GM12878 (cell line): ENCODE data around the gene BBS1. TPM values are rescaled to one million over a fixed set of nuclear protein-coding genes. Genes with fewer than 3 reads are reported as not detected.

Experiments
- ATAC-seq: fragments of 200-7000 bp; cut with Tn5 transposase; 3 replicates; pipeline ENCODE4 v1.9.1; 2020; ENCODE audit warnings: mild to moderate bottlenecking, moderate library complexity
- BruUV-seq: library from RNA; stranded (reverse); fragments of 400-500 nt; replicated peaks from 2 replicates; lab custom pipeline; 2021; lab: Mats Ljungman, UMichigan
- CTCF ChIA-PET: fragments of 300-600 bp; sonication (Branson Sonifier 250); formaldehyde crosslinking; extraction: SDS; loops from one replicate; lab custom pipeline; 2021; ENCODE audit warnings: inconsistent platforms; lab: Yijun Ruan, JAX
- POLR2A ChIA-PET: fragments of 350-600 bp; formaldehyde crosslinking; extraction: SDS; loops from one replicate; lab custom pipeline; 2021; ENCODE audit warnings: inconsistent platforms; lab: Charles Lee
- RAD21 ChIA-PET: fragments of 300-600 bp; sonication (Branson Sonifier 250); formaldehyde crosslinking; loops from one replicate; lab custom pipeline; 2023; ENCODE audit warnings: antibody characterized with exemption; ENCODE audit not compliant: unreplicated experiment; lab: Charles Lee
- SMC1A ChIA-PET: fragments of 300-600 bp; sonication (Branson Sonifier 250); formaldehyde crosslinking; loops from one replicate; lab custom pipeline; 2023; ENCODE audit not compliant: unreplicated experiment, uncharacterized antibody; lab: Charles Lee
- DNase-seq: peaks from one replicate; pipeline ENCODE4 v3.0.0-alpha.2; 2011; ENCODE audit warnings: low read depth, low spot score
- FAIRE-seq: peaks from 3 replicates; lab custom pipeline; 2011; peaks lifted over from hg19 to GRCh38; lab: Jason Lieb, UNC
- H2AFZ ChIP-seq: 2 replicates; pipeline ENCODE4 v1.6.0; 2011; ENCODE audit warnings: low read depth, low read length, control low read depth; ENCODE audit not compliant: control insufficient read depth
- H3K27ac ChIP-seq: 2 replicates; pipeline ENCODE4 v1.5.1; 2011; ENCODE audit warnings: control low read depth; ENCODE audit not compliant: control insufficient read depth, insufficient read depth
- H3K27me3 ChIP-seq, 2 experiments: replicated peaks in 1 of 2; 2 replicates each; pipeline versions ENCODE4 v1.6.0 to v1.6.1; 2011; ENCODE audit warnings: low read length in 1 of 2; ENCODE audit not compliant: control insufficient read depth in 2 of 2, insufficient read depth in 2 of 2
- H3K36me3 ChIP-seq, 2 experiments: 2 replicates each; pipeline ENCODE4 v1.5.1; 2011; ENCODE audit warnings: low read length in 1 of 2; ENCODE audit not compliant: control insufficient read depth in 2 of 2, insufficient read depth in 2 of 2
- H3K4me1 ChIP-seq: 2 replicates; pipeline ENCODE4 v1.6.1; 2011; ENCODE audit warnings: mild to moderate bottlenecking, low read length, moderate library complexity, mixed read lengths; ENCODE audit not compliant: control insufficient read depth, insufficient read depth
- H3K4me2 ChIP-seq: 2 replicates; pipeline ENCODE4 v1.6.0; 2011; ENCODE audit warnings: control low read depth; ENCODE audit not compliant: control insufficient read depth, insufficient read depth
- H3K4me3 ChIP-seq: fragments of 200-600 bp; sonication (generic); 2 replicates; pipeline ENCODE4 v1.5.1; 2016
- H3K79me2 ChIP-seq: 2 replicates; pipeline ENCODE4 v1.6.0; 2011; ENCODE audit warnings: low read length; ENCODE audit not compliant: control insufficient read depth, insufficient read depth
- H3K9ac ChIP-seq: 2 replicates; pipeline ENCODE4 v1.8.0; 2011; ENCODE audit warnings: low read length, control low read depth, mixed read lengths; ENCODE audit not compliant: control insufficient read depth, insufficient read depth
- H3K9me3 ChIP-seq: replicated peaks from 3 replicates; pipeline ENCODE4 v1.5.1; 2011; ENCODE audit warnings: mild to moderate bottlenecking, low read length; ENCODE audit not compliant: control insufficient read depth, insufficient read depth
- H4K20me1 ChIP-seq: 2 replicates; pipeline ENCODE4 v1.6.0; 2011; ENCODE audit not compliant: control insufficient read depth, insufficient read depth
- CREB1 ChIP-seq: IDR thresholded peaks from 2 replicates; pipeline ENCODE4 v1.6.1; 2012; ENCODE audit warnings: low read depth, mild to moderate bottlenecking, inconsistent platforms
- FOXK2 ChIP-seq: fragments of 450-650 bp; IDR thresholded peaks from 2 replicates; pipeline ENCODE4 v1.6.1; 2017; ENCODE audit warnings: mild to moderate bottlenecking, moderate library complexity
- IRF4 ChIP-seq: IDR thresholded peaks from 2 replicates; pipeline ENCODE4 v1.6.1; 2011; ENCODE audit warnings: low read depth, low read length
- MEF2B ChIP-seq: fragments of 450-650 bp; IDR thresholded peaks from 2 replicates; pipeline ENCODE4 v1.6.1; 2018; ENCODE audit warnings: mild to moderate bottlenecking, moderate library complexity; ENCODE audit not compliant: partially characterized antibody, poor library complexity, severe bottlenecking
- MXI1 ChIP-seq: fragments of 150-350 bp; IDR thresholded peaks from 2 replicates; pipeline ENCODE4 v1.6.1; 2011; ENCODE audit warnings: low read depth, mild to moderate bottlenecking, inconsistent platforms, low read length, improper control_type of control experiment
- NFXL1 ChIP-seq: fragments of 450-650 bp; IDR thresholded peaks from 2 replicates; pipeline ENCODE4 v1.6.1; 2017; ENCODE audit warnings: antibody characterized with exemption, mild to moderate bottlenecking, borderline replicate concordance
- NR2F1 ChIP-seq: fragments of 450-650 bp; conservative IDR thresholded peaks from 2 replicates; pipeline ENCODE4 v1.6.1; 2017; ENCODE audit warnings: mild to moderate bottlenecking
- RAD21 ChIP-seq: IDR thresholded peaks from 2 replicates; pipeline ENCODE4 v1.6.1; 2011; ENCODE audit warnings: mild to moderate bottlenecking, low read depth, low read length, moderate library complexity; ENCODE audit not compliant: insufficient read depth
- RBBP5 ChIP-seq: fragments of 200-600 bp; sonication (generic); conservative IDR thresholded peaks from 2 replicates; pipeline ENCODE4 v1.6.1; 2016
- RELA ChIP-seq: fragments of 450-650 bp; IDR thresholded peaks from 2 replicates; pipeline ENCODE4 v1.8.0; 2014; ENCODE audit warnings: borderline replicate concordance; ENCODE audit not compliant: partially characterized antibody
- SMARCA5 ChIP-seq: fragments of 450-650 bp; IDR thresholded peaks from 2 replicates; pipeline ENCODE4 v1.6.1; 2017; ENCODE audit warnings: mild to moderate bottlenecking
- SP1 ChIP-seq: IDR thresholded peaks from one replicate; pipeline ENCODE4 v1.6.1; 2011; ENCODE audit warnings: low read depth, low read length
- SUPT20H ChIP-seq: IDR thresholded peaks from 2 replicates; pipeline ENCODE4 v1.6.1; 2011; ENCODE audit warnings: low read depth, mild to moderate bottlenecking, low read length, moderate library complexity, borderline replicate concordance; ENCODE audit not compliant: control insufficient read depth
- ZNF274 ChIP-seq: IDR thresholded peaks from one replicate; pipeline ENCODE4 v1.8.0; 2011; ENCODE audit not compliant: insufficient read length, insufficient read depth
- WGBS: methylation state at CpG from one replicate; pipeline ENCODE4 v1.1.6; 2016; ENCODE audit warnings: low lambda C conversion rate; ENCODE audit not compliant: insufficient replicate concordance, insufficient coverage; ENCODE audit errors: missing lambda C conversion rate; 5-methylcytosine and 5-hydroxymethylcytosine counted together
- in situ Hi-C: fragments of 300-500 bp; cut with MboI; formaldehyde crosslinking; loops from 9 replicates; pipeline ENCODE4 v1.14.3; 2018; ENCODE audit warnings: mixed read lengths
- intact Hi-C: fragments of 100-400 bp; cut with micrococcal nuclease; formaldehyde crosslinking; loops from one replicate; pipeline ENCODE4 v1.14.2; 2022; ENCODE audit not compliant: unreplicated experiment
- polyA plus RNA-seq, 11 experiments: library from polyadenylated mRNA; depleted of rRNA in 4 of 11; unstranded in 6 of 11; stranded (reverse) in 5 of 11; fragments of >200 nt; fragmentation: Nextera tagmentation in 4 of 11; fragmentation: Illumina TruSeq in 1 of 11; extraction: Ambion mirVana in 4 of 11; extraction: Trizol in 1 of 11; gene quantifications; 1 replicate in 1 of 11; 2 replicates in 10 of 11; pipeline versions ENCODE4 v1.2.1 to v1.2.3, GENCODE V29; 2011 to 2016; ENCODE audit warnings: inconsistent platforms in 2 of 11, missing spikeins in 2 of 11, low read depth in 1 of 11
- total RNA-seq, 4 experiments: library from RNA; depleted of rRNA in 3 of 4; stranded (reverse); fragments of >200 nt in 3 of 4; fragmentation: Illumina TruSeq in 1 of 4; extraction: Trizol in 1 of 4; gene quantifications; 2 replicates each; pipeline versions ENCODE4 v1.2.1 to v1.2.3, GENCODE V29; 2013 to 2021
- TF ChIP-seq, protein P1 (sequence below): fragments of 450-650 bp; conservative IDR thresholded peaks from 2 replicates; pipeline ENCODE4 v1.6.1; 2017; ENCODE audit warnings: mild to moderate bottlenecking, moderate library complexity
- TF ChIP-seq, protein P2 (sequence below): fragments of 450-650 bp; IDR thresholded peaks from 2 replicates; pipeline ENCODE4 v1.6.1; 2016; ENCODE audit warnings: mild to moderate bottlenecking
- TF ChIP-seq, protein P3 (sequence below): fragments of 450-650 bp; IDR thresholded peaks from 2 replicates; pipeline ENCODE4 v1.6.1; 2017; ENCODE audit warnings: mild to moderate bottlenecking
- TF ChIP-seq, protein P4 (sequence below): IDR thresholded peaks from 2 replicates; pipeline ENCODE4 v1.6.1; 2011; ENCODE audit warnings: low read depth, mild to moderate bottlenecking, low read length, moderate library complexity, borderline replicate concordance; ENCODE audit errors: extremely low read depth

The BBS1 gene
- total and polyA plus RNA-seq, 10 of the 15 experiments (the other 5 are each of a cell fraction or from before 2014, with no cell fraction given): 2.5 to 14.7 (median 8.7) TPM

- ChIA-PET POLR2A (interaction anchor here (1.6 kb wide), 1 partner anchor 199 kb away, joined by 7 read pairs; the partner anchor contains the start of gene RBM4B), SMC1A (interaction anchor here (0.7 to 2.7 kb wide), 10 partner anchors 20 to 200 kb away, joined by 3 to 10 read pairs (median 4); partner anchors contain the start of genes MRPL11 and NPAS4), RAD21 (interaction anchor here (0.6 to 3.7 kb wide), 6 partner anchors 12 to 199 kb away, joined by 3 to 23 read pairs (median 6); partner anchors contain the start of genes MRPL11, NPAS4, PELI3 and RBM4B), CTCF (interaction anchor here (0.6 to 3.6 kb wide), 23 partner anchors 8 to 199 kb away, joined by 3 to 41 read pairs (median 5); partner anchors contain the start of genes MRPL11, PELI3, RBM4B and ZDHHC24)
- H3K27me3 ChIP-seq: no peaks in the 10 kb centered on the region
- ATAC-seq (peak; percentile 6; the same call in 1 of the 3 replicates), FAIRE-seq (peak; percentile 23), DNase-seq (no peak)
- peak overlapping the region; percentile 87 for H3K4me2 ChIP-seq
- no peaks in the 10 kb centered on the region for H4K20me1 ChIP-seq
- no peak overlapping the region; the same call in 1 of the 2 replicates for H3K27ac ChIP-seq
- peaks cover 23% of the 10 kb centered on the region for H3K79me2 ChIP-seq
- no TSS peak for BruUV-seq
- no peaks in the 10 kb centered on the region for H3K9me3 ChIP-seq
- intact Hi-C loops: loop anchor here (1.0 kb wide), 1 partner anchor 71 kb away; no protein-coding TSS in a partner anchor
- H3K4me1 ChIP-seq: peaks cover 6% of the 10 kb centered on the region
- H3K4me3 ChIP-seq: peak overlapping the region; percentile 95
- WGBS: 43% methylated on average over 8 of the region's 8 CpGs
- in situ Hi-C loops: no loop called here
- H2AFZ ChIP-seq: no peak overlapping the region
- H3K36me3 ChIP-seq: peaks cover 0 to 2% of the 10 kb centered on the region in 2 experiments; a peak in 1 of 4 replicates
- peak overlapping the region; percentile 95 for H3K9ac ChIP-seq
- TF ChIP-seq, protein P1, sequence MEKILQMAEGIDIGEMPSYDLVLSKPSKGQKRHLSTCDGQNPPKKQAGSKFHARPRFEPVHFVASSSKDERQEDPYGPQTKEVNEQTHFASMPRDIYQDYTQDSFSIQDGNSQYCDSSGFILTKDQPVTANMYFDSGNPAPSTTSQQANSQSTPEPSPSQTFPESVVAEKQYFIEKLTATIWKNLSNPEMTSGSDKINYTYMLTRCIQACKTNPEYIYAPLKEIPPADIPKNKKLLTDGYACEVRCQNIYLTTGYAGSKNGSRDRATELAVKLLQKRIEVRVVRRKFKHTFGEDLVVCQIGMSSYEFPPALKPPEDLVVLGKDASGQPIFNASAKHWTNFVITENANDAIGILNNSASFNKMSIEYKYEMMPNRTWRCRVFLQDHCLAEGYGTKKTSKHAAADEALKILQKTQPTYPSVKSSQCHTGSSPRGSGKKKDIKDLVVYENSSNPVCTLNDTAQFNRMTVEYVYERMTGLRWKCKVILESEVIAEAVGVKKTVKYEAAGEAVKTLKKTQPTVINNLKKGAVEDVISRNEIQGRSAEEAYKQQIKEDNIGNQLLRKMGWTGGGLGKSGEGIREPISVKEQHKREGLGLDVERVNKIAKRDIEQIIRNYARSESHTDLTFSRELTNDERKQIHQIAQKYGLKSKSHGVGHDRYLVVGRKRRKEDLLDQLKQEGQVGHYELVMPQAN: 0 out of 2 replicates have a peak, but pooled peaks have one; percentile 44
- TF ChIP-seq SP1 (no peak), SMARCA5 (peak; percentile 86), RELA (no peak), ZNF274 (no peak), MXI1 (0 out of 2 replicates have a peak, but pooled peaks have one; percentile 25), RBBP5 (no peak), NFXL1 (no peak), CREB1 (no peak), IRF4 (peak; percentile 5; the same call in 1 of the 2 replicates), FOXK2 (no peak), RAD21 (peak; percentile 64), SUPT20H (no peak), NR2F1 (no peak), MEF2B (no peak)
- TF ChIP-seq, protein P2, sequence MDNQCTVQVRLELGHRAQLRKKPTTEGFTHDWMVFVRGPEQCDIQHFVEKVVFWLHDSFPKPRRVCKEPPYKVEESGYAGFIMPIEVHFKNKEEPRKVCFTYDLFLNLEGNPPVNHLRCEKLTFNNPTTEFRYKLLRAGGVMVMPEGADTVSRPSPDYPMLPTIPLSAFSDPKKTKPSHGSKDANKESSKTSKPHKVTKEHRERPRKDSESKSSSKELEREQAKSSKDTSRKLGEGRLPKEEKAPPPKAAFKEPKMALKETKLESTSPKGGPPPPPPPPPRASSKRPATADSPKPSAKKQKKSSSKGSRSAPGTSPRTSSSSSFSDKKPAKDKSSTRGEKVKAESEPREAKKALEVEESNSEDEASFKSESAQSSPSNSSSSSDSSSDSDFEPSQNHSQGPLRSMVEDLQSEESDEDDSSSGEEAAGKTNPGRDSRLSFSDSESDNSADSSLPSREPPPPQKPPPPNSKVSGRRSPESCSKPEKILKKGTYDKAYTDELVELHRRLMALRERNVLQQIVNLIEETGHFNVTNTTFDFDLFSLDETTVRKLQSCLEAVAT: no peak
- TF ChIP-seq, protein P3, sequence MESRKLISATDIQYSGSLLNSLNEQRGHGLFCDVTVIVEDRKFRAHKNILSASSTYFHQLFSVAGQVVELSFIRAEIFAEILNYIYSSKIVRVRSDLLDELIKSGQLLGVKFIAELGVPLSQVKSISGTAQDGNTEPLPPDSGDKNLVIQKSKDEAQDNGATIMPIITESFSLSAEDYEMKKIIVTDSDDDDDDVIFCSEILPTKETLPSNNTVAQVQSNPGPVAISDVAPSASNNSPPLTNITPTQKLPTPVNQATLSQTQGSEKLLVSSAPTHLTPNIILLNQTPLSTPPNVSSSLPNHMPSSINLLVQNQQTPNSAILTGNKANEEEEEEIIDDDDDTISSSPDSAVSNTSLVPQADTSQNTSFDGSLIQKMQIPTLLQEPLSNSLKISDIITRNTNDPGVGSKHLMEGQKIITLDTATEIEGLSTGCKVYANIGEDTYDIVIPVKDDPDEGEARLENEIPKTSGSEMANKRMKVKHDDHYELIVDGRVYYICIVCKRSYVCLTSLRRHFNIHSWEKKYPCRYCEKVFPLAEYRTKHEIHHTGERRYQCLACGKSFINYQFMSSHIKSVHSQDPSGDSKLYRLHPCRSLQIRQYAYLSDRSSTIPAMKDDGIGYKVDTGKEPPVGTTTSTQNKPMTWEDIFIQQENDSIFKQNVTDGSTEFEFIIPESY: no peak
- TF ChIP-seq, protein P4, sequence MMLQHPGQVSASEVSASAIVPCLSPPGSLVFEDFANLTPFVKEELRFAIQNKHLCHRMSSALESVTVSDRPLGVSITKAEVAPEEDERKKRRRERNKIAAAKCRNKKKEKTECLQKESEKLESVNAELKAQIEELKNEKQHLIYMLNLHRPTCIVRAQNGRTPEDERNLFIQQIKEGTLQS: no peak
Measured at GRCh38 chr11:66478729-66479393, 31.6 kb upstream of the BBS1 start.
